ENCODE measurements around the gene TRIM10. TPM values are rescaled to one million over a fixed set of nuclear protein-coding genes. Genes with fewer than 3 reads are reported as not detected.
A peak's percentile ranks its signal among the peaks of the same experiment; 100 is the strongest.
"Not testable (repeated sequence)": the region's sequence is repeated elsewhere in the genome, so short reads cannot be mapped to it uniquely, and the experiment has no call there.

TRIM10 gene
- total RNA-seq, 1 donor from 2014 or later = not detected

DNA sequence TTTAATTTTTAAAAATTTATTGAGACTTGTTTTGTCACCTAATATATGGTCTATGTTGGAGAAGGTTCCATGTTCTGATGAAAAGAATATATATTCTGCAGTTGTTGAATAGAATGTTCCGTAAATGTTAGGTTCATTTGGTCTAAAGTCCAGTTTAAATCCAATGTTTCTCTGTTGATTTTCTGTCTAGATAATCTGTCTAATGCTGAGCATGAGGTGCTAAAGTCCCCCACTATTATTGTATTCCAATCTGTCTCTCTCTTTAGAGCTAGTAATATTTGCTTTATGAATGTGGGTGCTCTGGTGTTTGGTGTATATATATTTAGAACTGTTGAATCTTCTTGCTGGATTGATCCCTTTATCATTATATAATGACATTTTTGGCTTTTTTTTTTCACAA is 17.8 kb upstream of the TRIM10 start:
- no peak for ATAC-seq
- no peak for DNase-seq
- intact Hi-C loops (cut with micrococcal nuclease) = no loop called here

DNA sequence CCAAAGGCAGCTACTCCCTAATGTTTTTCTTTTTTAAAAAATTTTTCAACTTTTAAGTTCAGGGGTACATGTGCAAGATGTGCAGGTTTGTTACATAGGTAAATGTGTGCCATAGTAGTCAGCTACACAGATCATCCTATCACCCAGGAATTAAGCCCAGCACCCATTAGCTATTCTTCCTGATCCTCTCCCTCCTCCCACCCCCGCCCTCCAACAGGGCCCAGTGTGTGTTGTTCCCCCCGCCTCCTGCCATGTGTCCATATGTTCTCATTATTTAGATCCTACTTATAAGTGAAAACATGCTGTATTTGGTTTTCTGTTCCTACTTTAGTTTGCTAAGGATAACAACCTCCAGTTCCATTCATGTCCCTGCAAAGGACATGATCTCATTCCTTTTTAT is 14.8 kb upstream of the TRIM10 start:
- no peak for DNase-seq
- no peak for ATAC-seq
- intact Hi-C loops (cut with micrococcal nuclease) = no loop called here

DNA sequence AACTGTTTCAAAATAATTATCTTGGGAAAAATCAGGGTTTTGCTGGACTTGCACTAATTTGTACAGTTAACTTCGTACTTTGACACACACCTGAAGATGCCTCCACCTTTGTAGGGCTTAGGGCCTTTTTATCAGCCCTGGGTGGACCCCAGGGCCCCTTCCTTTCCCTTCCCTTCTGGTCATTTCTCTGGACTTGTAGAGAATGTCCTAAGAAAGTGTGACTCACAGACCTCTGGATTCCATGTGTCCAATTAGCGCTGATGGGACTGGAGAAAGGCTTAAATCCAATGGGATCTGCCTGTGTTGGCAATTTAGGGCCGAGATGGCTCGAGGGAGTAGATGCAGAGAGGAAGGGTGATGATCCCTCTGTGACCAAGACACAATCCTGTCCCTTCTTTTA is 11.7 kb upstream of the TRIM10 start:
- DNase-seq (no peak), ATAC-seq (no peak)
- intact Hi-C loops (cut with micrococcal nuclease) = no loop called here

DNA sequence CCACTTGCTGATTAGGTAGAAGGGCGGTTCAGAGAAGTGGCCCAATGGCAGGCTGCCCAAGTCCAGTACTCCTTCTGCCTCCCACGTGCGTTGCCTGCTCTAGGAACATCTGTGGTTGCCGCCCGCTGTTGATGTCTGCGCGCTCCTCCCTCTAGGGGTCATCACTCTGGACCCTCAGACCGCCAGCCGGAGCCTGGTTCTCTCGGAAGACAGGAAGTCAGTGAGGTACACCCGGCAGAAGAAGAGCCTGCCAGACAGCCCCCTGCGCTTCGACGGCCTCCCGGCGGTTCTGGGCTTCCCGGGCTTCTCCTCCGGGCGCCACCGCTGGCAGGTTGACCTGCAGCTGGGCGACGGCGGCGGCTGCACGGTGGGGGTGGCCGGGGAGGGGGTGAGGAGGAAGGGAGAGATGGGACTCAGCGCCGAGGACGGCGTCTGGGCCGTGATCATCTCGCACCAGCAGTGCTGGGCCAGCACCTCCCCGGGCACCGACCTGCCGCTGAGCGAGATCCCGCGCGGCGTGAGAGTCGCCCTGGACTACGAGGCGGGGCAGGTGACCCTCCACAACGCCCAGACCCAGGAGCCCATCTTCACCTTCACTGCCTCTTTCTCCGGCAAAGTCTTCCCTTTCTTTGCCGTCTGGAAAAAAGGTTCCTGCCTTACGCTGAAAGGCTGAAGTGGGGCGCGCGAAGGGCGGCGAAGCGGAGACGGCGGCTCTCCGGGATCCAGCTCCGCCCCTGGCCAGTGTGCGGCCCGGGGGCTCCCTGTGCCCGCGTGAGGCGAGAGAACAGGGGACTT is 10.9 kb upstream of the TRIM10 start:
- ATAC-seq (no peak), DNase-seq (no peak)

DNA sequence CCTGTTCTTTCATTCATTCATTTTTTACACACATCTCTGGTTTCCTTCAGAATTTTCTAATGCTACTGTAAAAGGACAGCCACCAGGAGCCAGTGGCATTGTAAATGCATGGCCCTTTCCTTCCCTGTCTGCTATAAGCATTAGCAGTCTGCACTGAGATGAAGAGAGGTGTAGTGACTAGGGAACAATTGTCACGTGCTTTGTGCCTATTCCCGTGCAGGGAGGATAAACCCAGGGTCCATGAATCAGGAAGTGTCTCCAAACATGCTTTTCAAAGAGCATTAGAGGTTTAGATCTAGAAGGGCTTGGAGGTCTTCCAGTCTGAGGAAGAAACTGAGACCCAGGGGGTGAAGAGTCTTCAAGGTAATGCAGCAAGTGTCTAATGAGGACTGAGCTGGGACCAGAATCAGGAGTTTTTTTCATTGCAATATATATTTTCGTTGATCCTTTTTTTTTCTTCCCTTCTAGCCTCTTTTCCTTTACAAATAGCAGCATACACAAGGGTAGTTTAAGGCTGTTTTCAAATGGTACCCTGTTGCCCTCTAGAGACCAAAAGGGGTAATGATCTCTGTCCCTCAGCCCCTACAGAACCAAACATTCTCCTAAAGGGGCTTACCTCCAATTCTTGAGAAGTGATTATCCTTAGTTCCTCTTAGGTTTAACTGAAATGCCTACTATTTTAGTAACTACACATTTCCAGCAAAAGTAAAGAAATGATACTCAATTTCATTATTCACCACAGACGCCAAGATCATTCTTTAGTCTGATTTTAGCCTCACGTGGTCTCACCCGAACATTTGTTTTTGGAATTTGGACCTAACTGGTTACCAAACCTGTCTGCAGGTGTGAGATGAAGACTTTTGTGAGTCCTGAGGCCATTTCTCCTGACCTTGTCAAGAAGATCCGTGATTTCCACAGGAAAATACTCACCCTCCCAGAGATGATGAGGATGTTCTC is 8.9 kb upstream of the TRIM10 start:
- intact Hi-C loops (cut with micrococcal nuclease) = no loop called here
- no peak for DNase-seq
- peak; percentile 64 for ATAC-seq

More for the DNA sequence above, 10.9 kb upstream of the TRIM10 start:
- intact Hi-C loops (cut with micrococcal nuclease) = no loop called here

DNA sequence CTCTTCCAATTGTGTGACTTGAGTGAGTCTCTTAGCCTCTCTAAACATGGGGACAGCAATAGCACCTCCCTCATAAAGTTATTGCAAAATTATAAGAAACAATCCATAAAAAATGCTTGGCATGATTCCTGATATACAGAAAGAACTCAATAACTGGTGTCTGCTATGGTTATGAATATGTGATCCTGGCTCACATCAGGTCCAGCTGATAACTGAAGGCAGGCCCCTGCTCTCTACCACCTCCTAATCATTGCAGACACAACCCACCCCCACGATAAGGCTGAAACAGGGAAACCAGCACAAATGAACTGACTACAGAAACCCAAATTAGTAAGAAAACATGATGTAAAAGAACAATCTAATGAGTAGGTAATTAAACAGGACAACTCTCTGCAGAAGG is 7.7 kb upstream of the TRIM10 start:
- intact Hi-C loops (cut with micrococcal nuclease) = no loop called here
- ATAC-seq (no peak), DNase-seq (no peak)

- intact Hi-C loops (cut with micrococcal nuclease) = no loop called here
- ATAC-seq (no peak), DNase-seq (no peak)
These were observed 6.1 kb upstream of the TRIM10 start for GRCh38 chr6:30167101-30167500.

- ATAC-seq; DNase-seq; intact Hi-C loops (cut with micrococcal nuclease): not testable (repeated sequence)
These were observed 4.2 kb upstream of the TRIM10 start for GRCh38 chr6:30165238-30165637.

- intact Hi-C loops (cut with micrococcal nuclease) = no loop called here
- no peak for DNase-seq
- no peak for ATAC-seq
These were observed 3.7 kb upstream of the TRIM10 start for GRCh38 chr6:30164714-30165113.

DNA sequence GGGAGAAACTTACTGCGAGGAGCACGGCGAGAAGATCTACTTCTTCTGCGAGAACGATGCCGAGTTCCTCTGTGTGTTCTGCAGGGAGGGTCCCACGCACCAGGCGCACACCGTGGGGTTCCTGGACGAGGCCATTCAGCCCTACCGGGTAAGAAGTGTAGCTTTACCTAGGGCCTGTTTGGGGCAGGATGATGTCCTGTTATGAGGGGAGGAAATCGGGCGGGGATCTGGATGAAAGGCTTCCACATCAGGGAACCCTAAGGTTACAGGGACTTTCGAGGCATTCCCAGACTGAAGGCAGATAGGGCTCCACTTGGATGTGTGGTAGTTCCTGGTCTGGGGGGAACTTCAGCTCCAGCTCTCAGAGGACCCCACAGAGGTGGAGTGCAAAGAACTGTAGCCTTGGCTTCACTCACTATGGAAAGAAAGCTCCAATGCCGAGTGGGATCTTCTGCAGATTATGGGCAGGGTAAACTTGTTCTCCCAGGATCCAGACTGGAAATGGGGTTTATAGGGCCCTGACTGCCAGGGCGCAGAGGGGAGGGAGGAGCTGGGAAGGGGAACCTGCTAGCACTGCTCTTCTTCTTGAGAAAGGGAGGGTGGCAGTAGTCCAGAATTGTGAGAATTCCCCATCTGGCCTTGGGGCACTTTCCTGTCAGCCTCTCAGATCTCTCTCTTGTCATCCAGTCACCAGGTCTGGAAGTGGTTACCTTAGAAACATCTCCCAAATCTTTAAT is 3.1 kb upstream of the TRIM10 start:
- DNase-seq (no peak), ATAC-seq (no peak)
- intact Hi-C loops (cut with micrococcal nuclease) = no loop called here

DNA sequence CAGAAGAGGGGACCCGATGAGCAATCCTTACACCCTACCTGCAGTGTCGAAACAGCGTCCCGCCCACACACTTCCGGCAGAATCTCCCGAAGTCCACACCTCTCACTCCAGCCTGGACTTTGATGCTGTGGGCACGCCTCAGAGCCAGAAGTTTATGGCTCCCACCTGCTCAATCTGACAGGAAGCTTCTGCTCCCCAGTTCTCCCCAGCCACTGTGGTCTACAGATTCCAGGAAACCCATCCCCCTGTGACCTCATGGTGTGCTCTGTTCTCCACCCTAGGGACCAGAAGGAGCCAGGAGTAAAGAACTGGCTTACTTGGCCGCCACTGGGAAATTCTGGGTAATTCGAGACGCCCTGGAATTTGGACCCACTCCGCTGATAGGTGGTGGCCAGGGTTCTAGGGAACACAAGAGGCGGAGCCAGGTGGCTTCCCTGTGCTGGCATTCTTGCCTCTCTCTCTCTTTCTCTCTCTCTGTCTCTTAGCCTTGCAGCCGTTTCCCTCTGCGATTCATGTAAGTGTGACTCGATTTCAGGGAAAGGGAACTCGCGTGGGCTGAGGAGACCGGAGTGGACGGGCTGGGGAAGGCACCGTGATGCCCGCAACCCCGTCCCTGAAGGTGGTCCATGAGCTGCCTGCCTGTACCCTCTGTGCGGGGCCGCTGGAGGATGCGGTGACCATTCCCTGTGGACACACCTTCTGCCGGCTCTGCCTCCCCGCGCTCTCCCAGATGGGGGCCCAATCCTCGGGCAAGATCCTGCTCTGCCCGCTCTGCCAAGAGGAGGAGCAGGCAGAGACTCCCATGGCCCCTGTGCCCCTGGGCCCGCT is 2.3 kb upstream of the TRIM10 start, which contains the start of gene TRIM15:
TSS of gene TRIM15 (plus strand) at position 457 of the 828 bp plus-strand sequence. CDS start at position 596, 139 bp downstream.
- DNase-seq = no peak
- ATAC-seq = no peak
- intact Hi-C loops (cut with micrococcal nuclease) = no loop called here

DNA sequence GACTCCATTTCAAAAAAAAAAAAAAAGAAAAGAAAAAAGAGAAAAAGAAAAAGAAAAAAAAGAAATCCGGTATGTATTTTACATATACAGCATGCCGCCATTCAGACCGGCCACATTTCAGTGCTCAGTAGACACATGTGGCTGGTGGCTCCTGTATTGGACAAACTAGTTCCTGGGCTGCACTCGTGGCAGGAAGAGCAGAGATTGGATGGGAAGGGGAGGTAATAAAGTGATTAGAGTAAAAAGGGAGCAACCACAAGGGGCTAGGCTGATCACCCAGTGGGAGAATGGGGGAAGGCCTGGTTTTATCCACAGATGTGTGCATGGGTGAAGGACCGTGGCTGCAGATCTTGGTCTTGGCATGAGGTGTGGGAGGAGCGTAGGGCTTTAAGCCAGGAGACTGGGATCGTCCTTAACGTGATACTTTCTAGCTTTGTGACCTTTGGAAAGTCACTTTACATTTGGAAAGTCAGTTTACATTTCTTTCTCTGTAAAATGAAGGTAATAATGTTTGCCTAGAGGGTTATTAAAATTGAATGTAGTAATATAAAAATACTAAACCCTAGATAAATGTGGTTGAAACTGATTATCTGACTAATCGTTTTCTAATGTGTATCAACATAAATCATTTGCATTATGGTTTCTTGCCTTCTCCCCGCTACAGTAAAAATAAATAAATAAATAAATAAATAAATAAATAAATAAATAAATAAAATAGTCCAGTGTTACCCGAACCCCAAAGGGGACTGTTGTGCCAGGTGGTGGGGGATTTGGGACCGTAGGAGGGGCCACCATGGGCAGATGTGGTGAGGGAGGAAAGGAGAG is 1.5 kb upstream of the TRIM10 start:
- ATAC-seq = no peak
- intact Hi-C loops (cut with micrococcal nuclease) = no loop called here
- no peak for DNase-seq

DNA sequence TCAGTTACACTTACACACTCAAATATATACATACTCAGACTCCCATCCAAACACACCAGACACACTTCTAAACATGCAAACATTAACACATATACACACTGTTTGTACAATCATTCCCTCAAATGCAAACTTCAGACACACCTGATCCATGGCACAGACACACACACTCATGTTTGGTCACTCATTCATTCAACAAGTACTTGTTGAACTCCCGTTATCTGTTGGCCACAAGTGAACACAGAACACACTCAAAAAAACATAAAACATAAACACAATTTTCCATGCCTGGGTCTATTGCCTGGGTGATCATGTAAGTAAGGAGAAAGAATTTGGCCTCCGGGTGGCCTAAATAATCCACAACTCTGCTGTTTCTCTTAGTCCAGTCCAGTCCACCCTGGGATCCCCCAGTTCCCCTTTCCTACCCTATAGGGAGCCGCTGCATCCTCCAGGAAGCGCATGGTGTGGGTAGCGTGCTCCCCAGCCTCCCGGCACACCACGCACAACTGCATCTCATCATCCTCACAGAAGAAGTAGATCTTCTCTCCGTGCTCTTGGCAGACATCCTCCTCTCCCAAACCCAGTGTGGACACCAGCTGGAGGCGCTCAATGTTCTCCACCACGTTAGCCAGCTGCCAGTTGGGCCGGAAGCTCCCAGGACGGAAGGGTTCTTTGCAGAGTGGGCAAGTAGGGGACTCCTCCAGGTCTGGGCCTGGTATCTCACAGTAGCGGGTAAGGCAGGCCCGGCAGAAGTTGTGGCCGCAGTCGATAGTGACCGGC is 815 bp downstream of the TRIM10 start:
- intact Hi-C loops (cut with micrococcal nuclease) = no loop called here
- ATAC-seq (no peak), DNase-seq (no peak)

GRCh38 chr6:30158475-30159040 is 2.5 kb downstream of the TRIM10 start:
- ATAC-seq (no peak), DNase-seq (no peak)
- intact Hi-C loops (cut with micrococcal nuclease) = no loop called here

GRCh38 chr6:30157999-30158398 is 3.0 kb downstream of the TRIM10 start:
- DNase-seq (no peak), ATAC-seq (no peak)
- intact Hi-C loops (cut with micrococcal nuclease) = no loop called here

GRCh38 chr6:30157581-30157980 is 3.4 kb downstream of the TRIM10 start:
- intact Hi-C loops (cut with micrococcal nuclease) = no loop called here
- ATAC-seq (no peak), DNase-seq (no peak)

- ATAC-seq (no peak), DNase-seq (no peak)
- intact Hi-C loops (cut with micrococcal nuclease) = no loop called here
These were observed 4.2 kb downstream of the TRIM10 start for GRCh38 chr6:30156774-30157173.

Data from left ventricle myocardium superior (tissue), 1 donor.